Heart right ventricle (tissue), 16 donors: ENCODE data around the gene SLC16A3. TPM values are rescaled to one million over a fixed set of nuclear protein-coding genes. Genes with fewer than 3 reads are reported as not detected.
A peak's percentile ranks its signal among the peaks of the same experiment; 100 is the strongest.
"Not testable (repeated sequence)": the region's sequence is repeated elsewhere in the genome, so short reads cannot be mapped to it uniquely, and the experiment has no call there.

ENCODE experiments used
- ATAC-seq, 8 donors: fragments of 200-7000 bp; cut with Tn5 transposase; one replicate each; pipeline ENCODE4 v1.9.1; 2020; ENCODE audit warnings: mild to moderate bottlenecking in 8 of 8, moderate library complexity in 8 of 8, moderate number of reproducible peaks in 1 of 8
- DNase-seq, 2 donors: peaks; one replicate each; pipeline ENCODE4 v3.0.0-alpha.2; 2020
- H3K27ac ChIP-seq, 10 donors: fragments of 200-600 bp; sonication (generic) in 2 of 10; one replicate each; pipeline versions ENCODE4 v1.5.0 to v1.8.0; 2020 to 2022; ENCODE audit warnings: mild to moderate bottlenecking in 3 of 10
- H3K27me3 ChIP-seq, 7 donors: fragments of 200-600 bp; one replicate each; pipeline ENCODE4 v1.8.0; 2021 to 2022; ENCODE audit warnings: mild to moderate bottlenecking in 2 of 7
- H3K36me3 ChIP-seq, 9 donors: fragments of 200-600 bp; sonication (generic) in 1 of 9; one replicate each; pipeline versions ENCODE4 v1.5.0 to v1.8.0; 2020 to 2022; ENCODE audit warnings: mild to moderate bottlenecking in 2 of 9
- H3K4me1 ChIP-seq, 9 donors: fragments of 200-600 bp; sonication (generic) in 1 of 9; one replicate each; pipeline versions ENCODE4 v1.5.0 to v1.8.0; 2020 to 2022; ENCODE audit warnings: mild to moderate bottlenecking in 4 of 9
- H3K4me3 ChIP-seq, 10 donors: fragments of 200-600 bp; sonication (generic) in 2 of 10; one replicate each; pipeline versions ENCODE4 v1.5.0 to v1.8.0; 2020 to 2022; ENCODE audit warnings: mild to moderate bottlenecking in 7 of 10, moderate library complexity in 2 of 10
- H3K9me3 ChIP-seq, 11 donors: fragments of 200-600 bp in 10 of 11; sonication (generic) in 2 of 11; one replicate each; pipeline versions ENCODE4 v1.5.0 to v1.8.0; 2013 to 2022; ENCODE audit warnings: mild to moderate bottlenecking in 2 of 11, control low read depth in 1 of 11, moderate library complexity in 1 of 11
- CTCF ChIP-seq, 9 donors: fragments of 200-600 bp; sonication (generic) in 2 of 9; IDR thresholded peaks; one replicate each; pipeline versions ENCODE4 v1.5.0 to v1.8.0; 2021 to 2022; ENCODE audit warnings: antibody characterized with exemption in 9 of 9, mild to moderate bottlenecking in 5 of 9, moderate library complexity in 1 of 9
- WGBS, 2 donors: extraction: QIAGEN DNeasy Blood & Tissue Kit; methylation state at CpG; one replicate each; pipeline ENCODE4 v1.1.7; 2013; ENCODE audit warnings: inconsistent platforms in 1 of 2; 5-methylcytosine and 5-hydroxymethylcytosine counted together
- intact Hi-C, 10 donors: fragments of 100-400 bp; cut with DNase I; formaldehyde crosslinking; loops; one replicate each; pipeline versions ENCODE4 v1.11.1 to v1.14.2; 2022
- polyA plus RNA-seq, 2 donors: library from polyadenylated mRNA; stranded (reverse); fragments of 200-250 nt; gene quantifications; one replicate each; pipeline ENCODE4 v1.2.3, GENCODE V29; 2013
- total RNA-seq, 10 donors: library from RNA; stranded (reverse); fragmentation: NEBNext Ultra II Directional in 3 of 10; extraction: Animal tissue kit (Norgen Biotek cat#: 25700) in 3 of 10; gene quantifications; one replicate each; pipeline versions ENCODE4 v1.2.1 to v1.2.4, GENCODE V29; 2021 to 2023
- donor health status: Arrhythmogenic right ventricular cardiomyopathy.
- donor health status: ischemic (EF 13 %, LVEDD 7.1; RV severe dilation, severe dysfunction).
- donor health status: healthy with polysubstance abuse.
- donor health status: DM: no; HTN: yes; CAD: no.
- donor health status: DM: no; HTN: no; CAD: no.
- donor health status: ischemic (EF 25% LVEDD 6.9; RV normal size, moderate dysfunction).
- donor health status: ischemic (EF 25% LVEDD 5.7; RV mildly dilated, moderate dysfunction).
- donor health status: healthy.
- donor health status: DM: yes; HTN: yes; CAD: no.
- donor health status: Ischemic cardiomyopathy.
- donor health status: ischemic (EF 35%, LVEDD 5.7; RV mildly dilated, moderate dysfunction).
- donor health status: nonischemic (EF 11% LVEDD 7.7; RV severe dilation, severe dysfunction).
- donor health status: DM: yes; HTN: yes; CAD: no.
- donor health status: PGD.
- donor health status: ischemic (EF 29% LVEDD 5.4; RV normal size, mild dysfunction).
- donor health status: nonischemic (EF 23%, LVEDD 6.1; RV moderate dilation, normal function).

Gene SLC16A3
- total and polyA plus RNA-seq, 12 donors, result 4.8 to 65.3 (median 10.1) TPM

DNA sequence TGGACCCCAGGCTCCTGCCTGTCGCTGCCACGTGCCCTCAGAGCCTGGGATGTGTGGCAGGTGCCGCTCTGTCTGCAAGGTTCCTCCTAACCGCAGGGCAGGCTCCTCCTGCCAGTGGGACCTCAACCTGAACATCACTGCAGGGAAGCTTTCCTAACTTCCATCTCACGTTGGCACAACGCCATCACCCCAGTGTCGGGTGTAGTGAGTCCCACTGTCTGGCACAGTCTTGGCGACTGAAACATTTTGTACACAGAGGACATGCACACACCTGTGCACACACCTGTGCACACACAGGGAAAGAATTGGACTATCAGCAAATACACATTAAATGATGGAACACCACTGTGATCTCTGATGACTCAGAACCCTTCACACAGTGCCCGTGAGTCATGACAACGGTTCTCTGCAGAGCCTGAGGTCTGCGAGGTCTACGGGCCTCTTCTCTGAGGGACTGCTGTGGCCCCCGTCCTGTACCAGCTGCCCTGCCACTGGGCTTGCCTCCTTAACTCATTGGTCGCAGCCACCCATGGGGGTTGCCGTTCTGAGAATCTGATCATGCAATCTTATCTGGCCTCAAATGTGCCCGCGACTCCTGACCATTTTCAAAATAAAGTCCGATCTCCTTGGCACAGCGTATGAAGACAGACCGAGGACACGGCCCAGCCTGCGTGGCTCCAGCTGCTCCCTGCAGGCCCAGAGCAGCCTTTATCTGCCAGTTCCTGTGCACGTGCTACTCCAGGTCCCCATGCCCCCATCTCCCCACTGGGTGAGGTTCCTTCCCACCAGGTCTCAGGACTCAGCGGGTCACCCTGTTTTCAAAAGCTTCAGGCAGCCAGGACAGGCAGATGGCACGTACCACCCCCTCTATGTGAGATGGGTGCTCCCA is 23.8 kb upstream of the SLC16A3 start:
- Histone ChIP-seq H3K27me3 (no peaks in the 10 kb centered on the region), H3K36me3 (peaks cover 0 to 21% (median 0%) of the 10 kb centered on the region in 9 donors), H3K27ac (peak overlapping the region in 6 of 10 donors; percentile 1 to 84 (median 68)), H3K4me1 (peaks cover 0 to 27% (median 11%) of the 10 kb centered on the region in 9 donors), H3K9me3 (no peaks in the 10 kb centered on the region), H3K4me3 (peak overlapping the region in 1 of 10 donors; percentile 27)
- intact Hi-C loops, result loop anchor here in 8 of 10 donors (1.0 to 10.0 kb wide), 5 partner anchors 107 to 210 kb away; partner anchors contain the start of genes HEXD (in 2 of the 8) and OGFOD3 (in 2 of the 8)
- WGBS, 2 donors, result 66 to 76% methylated on average over 25 of the region's 25 CpGs
- no peak for DNase-seq
- ATAC-seq, result peak in 7 of 8 donors; percentile 14 to 56 (median 28)
- no peak for TF ChIP-seq CTCF (IDR thresholded peaks at IDR 0.05)

- Histone ChIP-seq H3K9me3 (no peaks in the 10 kb centered on the region), H3K4me1 (peaks cover 0 to 27% (median 11%) of the 10 kb centered on the region in 9 donors), H3K36me3 (peaks cover 0 to 12% (median 0%) of the 10 kb centered on the region in 9 donors), H3K4me3 (peak overlapping the region in 6 of 10 donors; percentile 3 to 27 (median 13)), H3K27me3 (no peaks in the 10 kb centered on the region), H3K27ac (peak overlapping the region in 8 of 10 donors; percentile 48 to 84 (median 72))
- WGBS, 2 donors, result 18 to 20% methylated on average over 21 of the region's 21 CpGs
- intact Hi-C loops, result loop anchor here in 9 of 10 donors (1.0 to 10.0 kb wide), 5 partner anchors 115 to 209 kb away; partner anchors contain the start of genes HEXD (in 2 of the 9) and OGFOD3 (in 2 of the 9)
- TF ChIP-seq CTCF (IDR thresholded peaks at IDR 0.05), result peak; percentile 80 to 98 (median 92)
- ATAC-seq, result peak; percentile 68 to 90 (median 86)
- DNase-seq, result peak; percentile 80 to 81
Observed at GRCh38 chr17:82205720-82206508, 22.9 kb upstream of the SLC16A3 start.

DNA sequence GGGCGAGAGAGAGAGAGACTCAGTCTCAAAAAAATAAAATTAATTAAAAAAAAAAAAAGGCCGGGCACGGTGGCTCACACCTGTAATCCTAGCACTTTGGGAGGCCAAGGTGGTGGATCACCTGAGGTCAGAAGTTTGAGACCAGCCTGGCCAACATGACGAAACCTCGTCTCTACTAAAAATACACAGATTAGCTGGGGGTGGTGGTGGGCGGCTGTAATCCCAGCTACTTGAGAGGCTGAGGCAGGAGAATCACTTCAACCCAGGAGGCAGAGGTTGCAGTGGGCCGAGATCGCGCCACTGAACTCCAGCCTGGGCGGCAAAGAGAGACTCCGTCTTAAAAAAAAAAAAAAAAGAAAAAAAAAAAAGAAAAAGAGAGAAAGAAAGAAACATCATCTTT is 18.2 kb upstream of the SLC16A3 start:
- H3K36me3 ChIP-seq, H3K27me3 ChIP-seq, H3K9me3 ChIP-seq, H3K4me3 ChIP-seq, DNase-seq, ATAC-seq, intact Hi-C loops, H3K27ac ChIP-seq: not testable (repeated sequence)
- WGBS, 2 donors, result 93 to 94% methylated on average over 11 of the region's 11 CpGs
- H3K4me1 ChIP-seq, result peaks cover 3 to 44% (median 24%) of the 10 kb centered on the region in 9 donors

DNA sequence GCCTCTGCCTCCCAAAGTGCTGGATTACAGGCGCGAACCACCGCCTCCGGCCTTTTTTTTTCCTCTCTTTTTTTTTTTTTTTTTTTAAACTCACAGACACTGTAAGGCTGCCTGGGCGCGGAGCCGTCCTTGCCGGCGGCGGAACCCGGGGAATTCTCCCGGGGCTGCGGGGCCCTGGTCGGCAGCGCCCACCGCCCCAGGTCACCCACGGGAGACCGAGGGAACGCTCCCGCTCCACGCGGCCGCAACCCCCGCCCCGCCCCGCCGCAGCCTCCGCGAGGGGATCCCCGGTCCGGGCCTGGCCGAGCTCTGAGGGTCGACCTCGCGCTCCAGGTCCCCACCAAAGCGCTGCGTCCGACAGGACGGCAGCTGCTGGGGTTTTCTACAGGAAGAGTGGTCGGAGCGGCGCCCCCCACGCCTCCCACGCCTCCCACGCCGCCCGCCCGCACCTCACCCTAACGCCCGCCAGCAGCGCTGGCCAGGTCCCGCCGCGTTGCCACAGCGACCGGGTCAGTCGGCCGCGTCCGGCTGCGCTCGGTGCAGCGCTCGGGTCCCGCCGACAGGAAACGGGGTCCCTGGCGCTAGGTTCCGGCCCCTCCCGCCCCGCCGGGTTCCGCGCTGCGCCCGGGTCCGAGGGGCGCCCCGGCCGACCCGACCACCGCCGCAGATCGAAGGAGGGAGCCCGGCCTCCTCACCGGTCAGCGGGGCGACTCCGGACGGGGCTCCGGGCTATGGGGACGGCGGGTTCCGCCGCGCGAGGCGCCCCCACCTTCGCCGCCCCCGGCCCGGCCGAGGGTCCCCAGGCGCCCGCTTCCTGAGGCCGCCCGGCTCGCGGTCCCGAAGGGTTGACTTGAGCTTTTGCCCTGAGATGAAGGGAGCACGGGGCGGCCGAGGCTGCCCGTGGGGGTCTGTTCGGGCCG is 16.3 kb upstream of the SLC16A3 start, which contains the start of gene CCDC57:
CCDC57 (minus strand) TSS at position 512 of the 920 bp plus-strand sequence. CDS start 10,898 bp downstream, outside the sequence.
- peak within 1 kb of the TSS; percentile 45 to 97 (median 82) for H3K27ac ChIP-seq
- peak; percentile 67 to 92 (median 82) for ATAC-seq
- TF ChIP-seq CTCF (IDR thresholded peaks at IDR 0.05), result no peak
- H3K9me3 ChIP-seq, result no peaks in the 10 kb centered on the region
- peak within 1 kb of the TSS; percentile 75 to 99 (median 95) for H3K4me3 ChIP-seq
- no peaks in the 10 kb centered on the region for H3K27me3 ChIP-seq
- intact Hi-C loops, result no loop called here
- peak; percentile 75 to 85 for DNase-seq
- peaks cover 11 to 52% (median 29%) of the 10 kb centered on the region in 9 donors for H3K4me1 ChIP-seq
- 0 to 1% methylated on average over 95 to 116 of the region's 116 CpGs for WGBS, 2 donors
- peaks cover 0 to 3% (median 0%) of the 10 kb centered on the region in 9 donors for H3K36me3 ChIP-seq
